A549 (cell line): Measurements from ENCODE around the gene TSNAXIP1.
"Not testable (repeated sequence)": the region's sequence is repeated elsewhere in the genome, so short reads cannot be mapped to it uniquely, and the experiment has no call there.

ENCODE experiments used
- CBX2 ChIP-seq: fragments of 200-600 bp; sonication (generic); IDR thresholded peaks from 2 replicates; pipeline ENCODE4 v1.6.1; 2016; ENCODE audit warnings: low read depth, mild to moderate bottlenecking, borderline replicate concordance
- MAX ChIP-seq: IDR thresholded peaks from 2 replicates; pipeline ENCODE4 v1.6.1; 2012
- REST ChIP-seq: fragments of 200-600 bp; sonication (generic); IDR thresholded peaks from 2 replicates; pipeline ENCODE4 v1.6.1; 2016; ENCODE audit warnings: antibody characterized with exemption, mild to moderate bottlenecking, moderate library complexity

GRCh38 chr16:67864044-67864443 is 57.4 kb downstream of the TSNAXIP1 start:
- not testable (repeated sequence) for TF ChIP-seq MAX, REST, CBX2
